CD4-positive, alpha-beta memory T cell (primary cell): ENCODE results near the gene SAMD4A. TPM values are rescaled to one million over a fixed set of nuclear protein-coding genes. Genes with fewer than 3 reads are reported as not detected.

Experiments used
- CTCF ChIA-PET: fragments of 350-600 bp; sonication (Branson Sonifier 250); formaldehyde crosslinking; loops from one replicate; lab custom pipeline; 2021; ENCODE audit warnings: inconsistent platforms; ENCODE audit not compliant: partially characterized antibody; lab: Charles Lee
- POLR2A ChIA-PET: fragments of 350-600 bp; sonication (Branson Sonifier 250); formaldehyde crosslinking; loops from one replicate; lab custom pipeline; 2021; ENCODE audit not compliant: partially characterized antibody; lab: Charles Lee
- DNase-seq, 5 donors: peaks; one replicate each; pipeline versions ENCODE4 v3.0.0 to v3.0.0-alpha.2; 2020 to 2022; ENCODE audit warnings: mixed read lengths in 1 of 5
- H3K27ac ChIP-seq: one replicate; pipeline ENCODE4 v1.7.0; 2013; ENCODE audit warnings: low read depth, low read length
- H3K27me3 ChIP-seq: 2 replicates; pipeline ENCODE4 v1.7.0; 2013; ENCODE audit warnings: mild to moderate bottlenecking, low read length, moderate library complexity; ENCODE audit not compliant: insufficient read depth
- H3K36me3 ChIP-seq: 2 replicates; pipeline ENCODE4 v1.7.0; 2013; ENCODE audit warnings: mild to moderate bottlenecking, low read length, moderate library complexity; ENCODE audit not compliant: insufficient read depth
- H3K4me1 ChIP-seq: 2 replicates; pipeline ENCODE4 v1.7.0; 2013; ENCODE audit warnings: mild to moderate bottlenecking, low read length, moderate library complexity; ENCODE audit not compliant: insufficient read depth
- H3K4me3 ChIP-seq, 2 donors: one replicate each; pipeline ENCODE4 v1.7.0; 2013; ENCODE audit warnings: low read length in 2 of 2, mild to moderate bottlenecking in 1 of 2
- H3K9me3 ChIP-seq, 2 donors: one replicate each; pipeline ENCODE4 v1.7.0; 2013; ENCODE audit warnings: low read length in 2 of 2, control low read depth in 1 of 2; ENCODE audit not compliant: control insufficient read depth in 1 of 2
- H3K27ac Mint-ChIP-seq, 7 donors: one replicate each; pipeline ENCODE4 v1.8.0; 2020 to 2021; ENCODE audit warnings: mixed read lengths in 7 of 7, mild to moderate bottlenecking in 6 of 7, inconsistent platforms in 3 of 7, moderate library complexity in 3 of 7
- H3K27me3 Mint-ChIP-seq, 2 donors: one replicate each; pipeline ENCODE4 v1.8.0; 2020 to 2021; ENCODE audit warnings: mixed read lengths in 2 of 2
- H3K36me3 Mint-ChIP-seq, 2 donors: one replicate each; pipeline ENCODE4 v1.8.0; 2020 to 2021; ENCODE audit warnings: mixed read lengths in 2 of 2, inconsistent platforms in 1 of 2, mild to moderate bottlenecking in 1 of 2
- H3K4me1 Mint-ChIP-seq, 4 donors: one replicate each; pipeline ENCODE4 v1.8.0; 2020 to 2021; ENCODE audit warnings: mixed read lengths in 4 of 4, mild to moderate bottlenecking in 1 of 4
- H3K4me3 Mint-ChIP-seq, 8 donors: one replicate each; pipeline ENCODE4 v1.8.0; 2020 to 2021; ENCODE audit warnings: mixed read lengths in 8 of 8, mild to moderate bottlenecking in 7 of 8, moderate library complexity in 6 of 8, inconsistent platforms in 3 of 8
- H3K9me3 Mint-ChIP-seq, 8 donors: one replicate each; pipeline ENCODE4 v1.8.0; 2020 to 2021; ENCODE audit warnings: mixed read lengths in 8 of 8, mild to moderate bottlenecking in 5 of 8, inconsistent platforms in 3 of 8, moderate library complexity in 1 of 8
- intact Hi-C: fragments of 100-400 bp; cut with micrococcal nuclease; formaldehyde crosslinking; loops from one replicate; pipeline ENCODE4 v1.15.1; 2023
- polyA plus RNA-seq, 2 donors: library from polyadenylated mRNA; unstranded; fragments of 300-500 nt; fragmentation: Illumina TruSeq; gene quantifications; one replicate each; pipeline ENCODE4 v1.2.3, GENCODE V29; 2021
- total RNA-seq, 2 experiments: library from RNA; stranded (reverse); gene quantifications; one replicate each; pipeline ENCODE4 v1.2.3, GENCODE V29; 2021

The SAMD4A gene
- total and polyA plus RNA-seq, 4 experiments from 2014 or later = 0.72 to 1.4 (median 0.93) TPM; not detected in 1

- H3K9me3 Mint-ChIP-seq = no peaks in the 10 kb centered on the region
- Histone ChIP-seq H3K27ac (no peak overlapping the region), H3K9me3 (no peaks in the 10 kb centered on the region), H3K4me3 (no peak overlapping the region), H3K4me1 (no peaks in the 10 kb centered on the region), H3K27me3 (peaks cover 4% of the 10 kb centered on the region), H3K36me3 (no peaks in the 10 kb centered on the region)
- POLR2A ChIA-PET = no interaction called here
- intact Hi-C loops = no loop called here
- CTCF ChIA-PET = no interaction called here
- H3K4me1 Mint-ChIP-seq = no peaks in the 10 kb centered on the region
- no peak overlapping the region for H3K4me3 Mint-ChIP-seq
- no peak overlapping the region for H3K27ac Mint-ChIP-seq
- no peaks in the 10 kb centered on the region for H3K36me3 Mint-ChIP-seq
- H3K27me3 Mint-ChIP-seq = peaks cover 4 to 12% of the 10 kb centered on the region in 2 donors
- no peak for DNase-seq
Observed at GRCh38 chr14:54651649-54652048, 84.7 kb downstream of the SAMD4A start.

DNA sequence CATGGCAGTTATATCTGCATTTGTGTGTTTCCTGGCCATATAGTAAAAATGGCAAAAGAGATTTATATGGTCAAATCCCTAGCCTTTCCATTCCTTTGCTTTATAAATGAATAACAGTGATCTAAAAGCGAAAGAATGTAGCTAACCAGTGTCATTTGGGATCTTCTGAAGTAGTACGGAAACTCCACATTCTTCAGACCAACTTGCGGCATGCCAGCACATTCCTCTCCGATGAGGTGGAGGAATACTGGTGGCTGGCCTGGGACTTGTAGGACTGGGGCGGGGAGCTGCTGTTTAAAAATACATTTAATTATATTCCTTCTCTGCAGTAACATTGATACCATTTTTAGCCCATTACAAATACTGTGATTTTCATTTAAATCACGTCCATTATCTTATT is 85.3 kb downstream of the SAMD4A start:
- Histone ChIP-seq H3K27ac (no peak overlapping the region), H3K36me3 (no peaks in the 10 kb centered on the region), H3K4me3 (no peak overlapping the region), H3K4me1 (no peaks in the 10 kb centered on the region), H3K9me3 (no peaks in the 10 kb centered on the region), H3K27me3 (peaks cover 4% of the 10 kb centered on the region)
- POLR2A ChIA-PET = no interaction called here
- peaks cover 4 to 12% of the 10 kb centered on the region in 2 donors for H3K27me3 Mint-ChIP-seq
- no peaks in the 10 kb centered on the region for H3K4me1 Mint-ChIP-seq
- intact Hi-C loops = no loop called here
- no peaks in the 10 kb centered on the region for H3K9me3 Mint-ChIP-seq
- DNase-seq = no peak
- H3K4me3 Mint-ChIP-seq = no peak overlapping the region
- H3K27ac Mint-ChIP-seq = no peak overlapping the region
- no peaks in the 10 kb centered on the region for H3K36me3 Mint-ChIP-seq
- CTCF ChIA-PET = no interaction called here

DNA sequence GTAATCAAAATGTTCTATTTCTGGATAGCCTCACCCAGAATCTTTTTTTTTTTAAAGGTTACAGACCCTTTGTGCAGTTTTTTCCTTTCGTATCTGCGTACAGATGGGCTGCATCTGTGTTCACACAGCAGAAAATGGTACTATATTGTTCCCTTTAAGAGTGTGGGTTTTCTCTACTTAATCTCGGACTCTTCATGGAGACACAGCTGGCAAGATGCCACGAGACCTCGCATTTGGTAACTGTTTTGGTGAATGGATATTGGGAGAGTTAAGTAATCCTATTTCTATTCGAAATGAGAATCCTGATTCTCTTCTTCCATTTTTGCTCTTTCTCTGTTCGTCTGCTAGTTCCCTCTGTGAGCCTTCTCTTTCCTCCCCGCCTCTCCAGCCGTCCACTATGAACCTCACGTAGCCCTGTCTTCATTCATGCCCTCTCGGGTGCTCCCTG is 85.7 kb downstream of the SAMD4A start:
- Mint-ChIP-seq H3K27me3 (peaks cover 4 to 12% of the 10 kb centered on the region in 2 donors), H3K4me3 (no peak overlapping the region), H3K27ac (no peak overlapping the region), H3K9me3 (no peaks in the 10 kb centered on the region), H3K4me1 (no peaks in the 10 kb centered on the region), H3K36me3 (no peaks in the 10 kb centered on the region)
- no peaks in the 10 kb centered on the region for H3K9me3 ChIP-seq
- no peaks in the 10 kb centered on the region for H3K4me1 ChIP-seq
- peaks cover 4% of the 10 kb centered on the region for H3K27me3 ChIP-seq
- ChIA-PET CTCF (no interaction called here), POLR2A (no interaction called here)
- intact Hi-C loops = no loop called here
- no peak for DNase-seq
- no peaks in the 10 kb centered on the region for H3K36me3 ChIP-seq
- no peak overlapping the region for H3K27ac ChIP-seq
- H3K4me3 ChIP-seq = no peak overlapping the region

DNA sequence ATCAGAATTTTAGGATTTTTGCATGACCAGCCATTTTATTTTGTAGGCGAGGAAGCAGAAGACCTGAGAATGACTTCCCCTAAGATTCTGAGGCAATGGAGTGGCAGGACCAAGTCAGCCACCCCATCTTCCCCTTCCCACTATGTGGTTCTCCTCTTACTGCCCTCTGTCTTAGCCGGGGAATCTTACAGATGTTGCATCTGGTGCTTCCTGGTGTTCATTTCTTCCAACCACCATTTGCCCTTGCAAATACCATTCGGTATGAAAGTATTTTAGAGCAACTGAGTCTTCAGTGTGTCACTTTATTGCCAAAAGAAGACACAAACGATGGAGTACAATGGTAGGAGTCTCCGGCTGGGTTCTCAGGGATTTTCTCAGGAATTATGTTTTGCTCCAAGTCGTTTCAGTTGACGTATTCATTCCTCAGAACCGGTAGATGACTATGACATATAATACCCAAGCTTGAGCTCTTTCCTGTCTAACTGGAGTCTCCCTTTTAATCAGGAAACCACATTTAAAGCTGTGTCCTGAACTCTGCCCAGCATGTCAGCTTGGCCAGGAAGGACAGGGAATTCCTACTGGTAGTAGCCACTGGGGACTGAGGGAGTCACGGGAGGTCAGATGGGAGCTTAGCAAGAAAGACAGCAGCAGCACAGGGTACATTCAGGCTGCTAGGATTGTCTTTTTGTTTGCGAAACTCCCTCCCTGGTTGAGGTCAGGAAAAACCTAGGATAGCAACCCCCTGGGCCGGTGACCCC is 87.0 kb downstream of the SAMD4A start:
- Histone ChIP-seq H3K27ac (no peak overlapping the region), H3K4me3 (no peak overlapping the region), H3K36me3 (no peaks in the 10 kb centered on the region), H3K9me3 (no peaks in the 10 kb centered on the region), H3K27me3 (peaks cover under 1% of the 10 kb centered on the region), H3K4me1 (no peaks in the 10 kb centered on the region)
- CTCF ChIA-PET = no interaction called here
- Mint-ChIP-seq H3K27ac (no peak overlapping the region), H3K27me3 (peaks cover 4 to 12% of the 10 kb centered on the region in 2 donors), H3K4me1 (no peaks in the 10 kb centered on the region), H3K36me3 (no peaks in the 10 kb centered on the region), H3K4me3 (no peak overlapping the region), H3K9me3 (no peaks in the 10 kb centered on the region)
- no peak for DNase-seq
- intact Hi-C loops = no loop called here
- POLR2A ChIA-PET = no interaction called here

DNA sequence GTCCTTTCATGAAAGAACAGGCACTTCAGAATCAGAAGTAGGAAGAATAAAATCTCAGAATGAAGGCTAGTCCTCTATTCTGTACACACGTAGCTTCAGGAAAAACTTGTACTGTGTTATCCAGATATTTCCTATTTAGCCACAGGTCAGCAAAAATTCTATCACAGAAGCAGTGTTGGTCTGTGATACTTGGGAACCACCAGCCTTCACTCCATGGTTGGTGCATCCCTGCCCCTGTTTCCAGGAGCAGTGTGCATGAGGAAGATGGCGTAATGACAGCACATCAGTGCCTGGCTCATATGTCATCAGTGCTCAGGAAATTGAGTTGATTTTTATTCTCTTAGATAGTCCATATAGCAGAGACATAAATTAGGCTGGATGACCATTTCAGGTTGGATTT is 87.7 kb downstream of the SAMD4A start:
- Histone ChIP-seq H3K4me1 (no peaks in the 10 kb centered on the region), H3K27me3 (no peaks in the 10 kb centered on the region), H3K36me3 (no peaks in the 10 kb centered on the region), H3K9me3 (no peaks in the 10 kb centered on the region), H3K4me3 (no peak overlapping the region), H3K27ac (no peak overlapping the region)
- DNase-seq = no peak
- Mint-ChIP-seq H3K36me3 (no peaks in the 10 kb centered on the region), H3K9me3 (no peaks in the 10 kb centered on the region), H3K27me3 (peaks cover 4 to 12% of the 10 kb centered on the region in 2 donors), H3K4me3 (no peak overlapping the region), H3K4me1 (no peaks in the 10 kb centered on the region), H3K27ac (no peak overlapping the region)
- intact Hi-C loops = no loop called here
- ChIA-PET CTCF (no interaction called here), POLR2A (no interaction called here)

DNA sequence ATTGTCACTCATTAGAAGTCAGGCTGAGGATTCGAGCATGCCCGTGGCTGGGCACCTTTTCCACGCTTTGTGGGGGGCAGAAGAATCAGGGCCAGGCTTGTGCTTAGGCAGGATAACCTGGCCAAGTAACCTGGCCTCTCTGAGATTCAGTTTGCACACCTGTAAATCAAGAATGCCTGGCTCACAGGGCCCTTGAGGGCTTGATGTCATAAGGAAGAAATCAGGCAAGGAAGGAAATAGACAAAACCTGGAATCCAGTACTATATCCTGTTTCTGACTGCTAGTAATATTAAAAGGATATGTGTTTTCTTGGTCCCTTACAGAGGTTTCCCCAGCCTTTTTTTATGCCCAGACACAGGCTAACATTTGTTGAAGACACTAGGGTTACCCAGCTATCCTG is 91.9 kb downstream of the SAMD4A start:
- Mint-ChIP-seq H3K27me3 (no peaks in the 10 kb centered on the region), H3K27ac (no peak overlapping the region), H3K9me3 (no peaks in the 10 kb centered on the region), H3K4me1 (no peaks in the 10 kb centered on the region), H3K4me3 (no peak overlapping the region), H3K36me3 (no peaks in the 10 kb centered on the region)
- Histone ChIP-seq H3K4me1 (no peaks in the 10 kb centered on the region), H3K9me3 (no peaks in the 10 kb centered on the region), H3K36me3 (no peaks in the 10 kb centered on the region), H3K4me3 (no peak overlapping the region), H3K27ac (no peak overlapping the region), H3K27me3 (no peaks in the 10 kb centered on the region)
- intact Hi-C loops = no loop called here
- ChIA-PET POLR2A (no interaction called here), CTCF (no interaction called here)
- DNase-seq = no peak

DNA sequence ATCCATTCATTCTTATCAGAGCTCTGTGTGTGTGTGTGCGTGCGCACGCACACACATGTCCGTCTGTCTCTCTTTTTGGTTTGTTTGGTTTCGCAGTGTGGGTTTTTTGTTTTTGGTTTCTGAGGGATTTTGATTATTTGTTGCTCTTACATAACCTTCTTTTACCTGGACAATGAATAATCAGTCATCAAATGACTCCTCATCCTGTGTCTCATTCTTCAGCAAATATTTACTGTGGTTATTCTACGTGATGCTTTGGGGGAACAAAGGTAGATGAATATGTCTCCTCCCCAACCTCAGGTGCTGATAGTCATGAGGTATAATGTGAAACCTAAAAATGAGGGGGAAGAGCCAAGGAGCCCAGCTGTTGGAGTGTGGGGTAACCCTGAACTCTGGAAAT is 92.4 kb downstream of the SAMD4A start:
- Mint-ChIP-seq H3K27me3 (no peaks in the 10 kb centered on the region), H3K4me1 (no peaks in the 10 kb centered on the region), H3K4me3 (no peak overlapping the region), H3K9me3 (no peaks in the 10 kb centered on the region), H3K36me3 (no peaks in the 10 kb centered on the region), H3K27ac (no peak overlapping the region)
- no peaks in the 10 kb centered on the region for H3K4me1 ChIP-seq
- CTCF ChIA-PET = no interaction called here
- H3K9me3 ChIP-seq = no peaks in the 10 kb centered on the region
- H3K27ac ChIP-seq = no peak overlapping the region
- intact Hi-C loops = no loop called here
- POLR2A ChIA-PET = no interaction called here
- no peaks in the 10 kb centered on the region for H3K36me3 ChIP-seq
- no peak for DNase-seq
- H3K27me3 ChIP-seq = no peaks in the 10 kb centered on the region
- no peak overlapping the region for H3K4me3 ChIP-seq
